Keratinocyte (primary cell): ENCODE data around the gene STRN3. TPM values are rescaled to one million over a fixed set of nuclear protein-coding genes. Genes with fewer than 3 reads are reported as not detected.

Source experiments
- DNase-seq: peaks from one replicate; pipeline ENCODE4 v3.0.0-alpha.2; 2011; ENCODE audit warnings: low read depth, missing footprints, low spot score
- FAIRE-seq: peaks from 2 replicates; lab custom pipeline; 2011; peaks lifted over from hg19 to GRCh38; lab: Jason Lieb, UNC
- H2AFZ ChIP-seq: 2 replicates; pipeline ENCODE4 v1.6.0; 2012; ENCODE audit warnings: low read length, control low read depth, inconsistent platforms; ENCODE audit not compliant: control insufficient read depth
- H3K27ac ChIP-seq: 2 replicates; pipeline ENCODE4 v1.5.1; 2011; ENCODE audit warnings: low read length; ENCODE audit not compliant: control insufficient read depth, insufficient read depth
- H3K27me3 ChIP-seq: 3 replicates; pipeline ENCODE4 v1.6.0; 2011; ENCODE audit warnings: low read length; ENCODE audit not compliant: control insufficient read depth, insufficient read depth; ENCODE audit errors: extremely low read depth
- H3K36me3 ChIP-seq, 2 experiments: 2 replicates in 1 of 2; 3 replicates in 1 of 2; pipeline ENCODE4 v1.5.1; 2011; ENCODE audit warnings: low read length in 2 of 2, mild to moderate bottlenecking in 1 of 2; ENCODE audit not compliant: control insufficient read depth in 2 of 2, insufficient read depth in 2 of 2; ENCODE audit errors: extremely low read depth in 1 of 2
- H3K4me1 ChIP-seq: 3 replicates; pipeline ENCODE4 v1.5.1; 2011; ENCODE audit warnings: low read length; ENCODE audit not compliant: control insufficient read depth, insufficient read depth; ENCODE audit errors: extremely low read depth
- H3K4me2 ChIP-seq: 3 replicates; pipeline ENCODE4 v1.6.0; 2011; ENCODE audit warnings: low read depth, low read length; ENCODE audit not compliant: control insufficient read depth, insufficient read depth; ENCODE audit errors: extremely low read depth
- H3K4me3 ChIP-seq, 3 experiments: fragments of 200-600 bp in 1 of 3; sonication (generic) in 1 of 3; 2 replicates in 2 of 3; 3 replicates in 1 of 3; pipeline ENCODE4 v1.5.1; 2011 to 2016; ENCODE audit warnings: low read length in 3 of 3, mild to moderate bottlenecking in 3 of 3, control low read depth in 2 of 3, inconsistent platforms in 1 of 3, low read depth in 1 of 3, mixed read lengths in 1 of 3, mixed run types in 1 of 3, moderate library complexity in 1 of 3; ENCODE audit not compliant: control insufficient read depth in 2 of 3, insufficient read depth in 2 of 3; ENCODE audit errors: extremely low read depth in 1 of 3
- H3K79me2 ChIP-seq: 2 replicates; pipeline ENCODE4 v1.6.0; 2012; ENCODE audit warnings: low read length; ENCODE audit not compliant: control insufficient read depth, insufficient read depth
- H3K9ac ChIP-seq: 3 replicates; pipeline ENCODE4 v1.6.0; 2011; ENCODE audit warnings: low read length; ENCODE audit not compliant: control insufficient read depth, insufficient read depth; ENCODE audit errors: extremely low read depth
- H3K9me1 ChIP-seq: 3 replicates; pipeline ENCODE4 v1.6.0; 2011; ENCODE audit warnings: low read length; ENCODE audit not compliant: control insufficient read depth, insufficient read depth; ENCODE audit errors: extremely low read depth
- H3K9me3 ChIP-seq: 2 replicates; pipeline ENCODE4 v1.5.1; 2012; ENCODE audit warnings: low read depth, low read length; ENCODE audit not compliant: control insufficient read depth
- H4K20me1 ChIP-seq: 3 replicates; pipeline ENCODE4 v1.6.0; 2011; ENCODE audit warnings: low read length; ENCODE audit not compliant: control insufficient read depth, insufficient read depth; ENCODE audit errors: extremely low read depth
- CTCF ChIP-seq, 3 experiments: IDR thresholded peaks in 1 of 3; conservative IDR thresholded peaks in 1 of 3; optimal IDR thresholded peaks in 1 of 3; 2 replicates in 2 of 3; 3 replicates in 1 of 3; pipeline versions ENCODE3 to v1.5.1; 2011; ENCODE audit warnings: low read length in 3 of 3, mild to moderate bottlenecking in 3 of 3, moderate library complexity in 2 of 3, control low read depth in 1 of 3, inconsistent platforms in 1 of 3; ENCODE audit not compliant: insufficient read depth in 2 of 3; ENCODE audit errors: extremely low read depth in 1 of 3
- EZH2 ChIP-seq: IDR thresholded peaks from one replicate; pipeline ENCODE4 v1.6.1; 2012; ENCODE audit warnings: inconsistent platforms, mild to moderate bottlenecking, low read length, moderate library complexity
- dilution Hi-C: fragments of 300-500 bp; cut with MboI; formaldehyde crosslinking; loops from one replicate; pipeline ENCODE4 v1.7.0; 2020; ENCODE audit warnings: low sequenced_read_pairs; ENCODE audit not compliant: extremely low pct_ligation_motif_present
- polyA plus RNA-seq, 5 experiments: library from polyadenylated mRNA; depleted of rRNA in 3 of 5; stranded (reverse) in 3 of 5; stranded (forward) in 1 of 5; unstranded in 1 of 5; fragments of >200 nt; gene quantifications; 1 replicate in 1 of 5; 2 replicates in 3 of 5; 3 replicates in 1 of 5; pipeline versions ENCODE4 v1.2.1 to v1.2.3, GENCODE V29; 2011 to 2012; ENCODE audit warnings: missing spikeins in 2 of 5, low read depth in 1 of 5, low replicate concordance in 1 of 5

STRN3 gene
- polyA plus RNA-seq, 1 donor (not counting 4 experiments of a cell fraction or from before 2014, with no cell fraction given) = 38.1 TPM

- FAIRE-seq = no peak
- Histone ChIP-seq H3K27me3 (no peaks in the 10 kb centered on the region), H3K9me3 (no peaks in the 10 kb centered on the region), H3K9ac (no peak overlapping the region), H3K36me3 (no peaks in the 10 kb centered on the region), H3K79me2 (no peaks in the 10 kb centered on the region), H3K27ac (no peak overlapping the region), H4K20me1 (no peaks in the 10 kb centered on the region), H2AFZ (no peak overlapping the region), H3K4me2 (no peak overlapping the region), H3K4me1 (peaks cover 11% of the 10 kb centered on the region), H3K9me1 (no peaks in the 10 kb centered on the region), H3K4me3 (no peak overlapping the region)
- dilution Hi-C loops = no loop called here
- TF ChIP-seq CTCF (optimal IDR thresholded peaks at IDR 0.05 in 1 of 3, IDR thresholded peaks at IDR 0.05 in 1 of 3, conservative IDR thresholded peaks at IDR 0.05 in 1 of 3; ENCODE audit: extremely low read depth in 1 of 3, insufficient read depth in 2 of 3, low read length in 3 of 3) (no peak), EZH2 (no peak)
- DNase-seq = no peak
Observed at GRCh38 chr14:31051511-31051910, 25.3 kb upstream of the STRN3 start.

DNA sequence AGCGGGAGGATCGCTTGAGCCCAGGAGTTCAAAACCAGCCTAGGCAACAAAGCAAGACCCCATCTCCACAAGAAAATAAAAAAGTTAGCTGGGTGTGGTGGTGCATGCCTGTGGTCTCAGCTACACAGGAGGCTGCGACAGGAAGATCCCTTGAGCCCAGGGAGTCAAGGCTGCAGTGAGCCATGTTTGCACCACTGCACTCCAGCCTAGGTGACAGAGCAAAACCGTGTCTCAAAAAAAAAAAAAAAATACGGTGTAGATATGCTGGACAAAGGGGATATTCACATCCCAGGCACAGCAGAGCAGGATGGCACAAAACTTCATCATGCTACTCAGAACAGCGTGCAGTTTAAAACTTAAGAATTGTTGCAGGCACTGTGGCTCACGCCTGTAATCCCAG, 24.8 kb upstream of the STRN3 start:
- Histone ChIP-seq H3K27ac (no peak overlapping the region), H3K4me1 (peaks cover 11% of the 10 kb centered on the region)
- FAIRE-seq = no peak

More for the DNA sequence above, 24.8 kb upstream of the STRN3 start:
- no peak overlapping the region for H2AFZ ChIP-seq
- H3K36me3 ChIP-seq = no peaks in the 10 kb centered on the region
- no peak for DNase-seq
- no peaks in the 10 kb centered on the region for H3K27me3 ChIP-seq
- dilution Hi-C loops = no loop called here
- H3K9me1 ChIP-seq = no peaks in the 10 kb centered on the region
- no peak overlapping the region for H3K9ac ChIP-seq
- TF ChIP-seq CTCF (optimal IDR thresholded peaks at IDR 0.05 in 1 of 3, IDR thresholded peaks at IDR 0.05 in 1 of 3, conservative IDR thresholded peaks at IDR 0.05 in 1 of 3; ENCODE audit: extremely low read depth in 1 of 3, insufficient read depth in 2 of 3, low read length in 3 of 3) (no peak), EZH2 (no peak)
- H3K9me3 ChIP-seq = no peaks in the 10 kb centered on the region
- no peak overlapping the region for H3K4me2 ChIP-seq
- H3K4me3 ChIP-seq = no peak overlapping the region
- no peaks in the 10 kb centered on the region for H4K20me1 ChIP-seq
- H3K79me2 ChIP-seq = no peaks in the 10 kb centered on the region
